HG03159 (cell line): Measurements from ENCODE around the gene NPIPA7.
"Not testable (repeated sequence)": the region's sequence is repeated elsewhere in the genome, so short reads cannot be mapped to it uniquely, and the experiment has no call there.

Experiments
- ATAC-seq: cut with Tn5 transposase; IDR thresholded peaks from one replicate; pipeline ENCODE4 v1.9.1; 2021; ENCODE audit warnings: mild to moderate bottlenecking, moderate library complexity; ENCODE audit not compliant: unreplicated experiment

NPIPA7 gene

DNA sequence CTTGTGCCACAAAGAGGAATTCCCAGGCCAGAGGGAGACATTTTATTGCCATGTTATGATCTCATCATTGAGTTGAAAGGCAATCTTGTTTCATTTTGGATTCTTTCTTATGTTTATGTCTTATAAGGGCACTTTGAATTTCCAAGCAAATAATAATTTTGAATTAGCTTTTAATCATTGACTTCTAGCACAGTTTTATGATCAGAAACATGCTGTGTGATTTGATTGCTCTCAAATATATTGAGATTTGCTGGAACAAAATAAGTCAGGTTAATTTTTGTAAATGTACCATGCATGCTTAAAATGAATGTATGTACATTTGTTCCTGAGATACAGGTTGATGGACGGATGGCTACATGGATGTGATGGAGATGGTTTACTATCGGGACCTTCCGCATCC, at the start of gene NPIPA7:
Gene NPIPA7 (plus strand): TSS at position 301 of the 400 bp plus-strand sequence. CDS start 105 bp downstream, outside the sequence.
- ATAC-seq = not testable (repeated sequence)

DNA sequence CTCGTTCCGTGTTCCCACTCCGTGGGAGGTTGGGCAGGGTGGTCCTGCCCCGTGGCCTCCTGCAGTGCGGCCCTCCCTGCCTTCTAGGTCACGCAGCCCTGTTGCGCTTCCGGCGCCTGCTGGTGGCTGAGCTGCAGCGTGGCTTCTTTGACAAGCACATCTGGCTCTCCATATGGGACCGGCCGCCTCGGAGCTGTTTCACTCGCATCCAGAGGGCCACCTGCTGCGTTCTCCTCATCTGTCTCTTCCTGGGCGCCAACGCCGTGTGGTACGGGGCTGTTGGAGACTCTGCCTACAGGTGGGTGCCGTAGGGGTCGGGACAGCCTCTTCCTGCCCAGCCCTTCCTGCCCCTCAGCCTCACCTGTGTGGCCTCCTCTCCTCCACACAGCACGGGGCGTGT, 47.5 kb upstream of the NPIPA7 start:
- ATAC-seq = not testable (repeated sequence)

GRCh38 chr16:16357556-16357955, 21.4 kb upstream of the NPIPA7 start:
- ATAC-seq = not testable (repeated sequence)

DNA sequence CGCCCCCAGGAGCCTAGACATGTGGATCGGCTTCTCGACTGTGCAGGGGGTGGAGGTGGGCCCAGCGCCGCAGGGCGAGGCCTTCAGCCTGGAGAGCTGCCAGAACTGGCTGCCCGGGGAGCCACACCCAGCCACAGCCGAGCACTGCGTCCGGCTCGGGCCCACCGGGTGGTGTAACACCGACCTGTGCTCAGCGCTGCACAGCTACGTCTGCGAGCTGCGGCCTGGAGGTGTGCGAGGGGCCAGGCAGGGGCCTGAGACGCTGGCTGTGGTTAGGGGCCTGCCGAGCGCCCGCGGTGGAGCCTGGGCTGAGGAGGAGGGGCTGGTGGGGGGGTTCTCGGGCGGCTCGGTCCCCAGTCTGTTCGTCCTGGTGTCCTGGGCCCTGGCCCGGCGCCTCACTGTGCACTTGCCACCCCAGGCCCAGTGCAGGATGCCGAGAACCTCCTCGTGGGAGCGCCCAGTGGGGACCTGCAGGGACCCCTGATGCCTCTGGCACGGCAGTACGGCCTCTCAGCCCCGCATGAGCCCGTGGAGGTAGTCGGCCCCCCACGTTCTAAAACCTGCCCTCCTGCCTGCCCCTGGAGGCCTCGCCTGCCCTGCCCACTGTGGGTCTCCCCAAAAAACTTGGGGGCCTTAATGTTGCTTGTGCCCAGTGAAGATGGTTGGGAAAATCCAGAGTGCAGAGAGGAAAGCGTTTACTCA, 20.2 kb upstream of the NPIPA7 start:
- not testable (repeated sequence) for ATAC-seq

GRCh38 chr16:16363595-16363994, 15.3 kb upstream of the NPIPA7 start:
- not testable (repeated sequence) for ATAC-seq

GRCh38 chr16:16364100-16364499, 14.8 kb upstream of the NPIPA7 start:
- ATAC-seq = not testable (repeated sequence)

DNA sequence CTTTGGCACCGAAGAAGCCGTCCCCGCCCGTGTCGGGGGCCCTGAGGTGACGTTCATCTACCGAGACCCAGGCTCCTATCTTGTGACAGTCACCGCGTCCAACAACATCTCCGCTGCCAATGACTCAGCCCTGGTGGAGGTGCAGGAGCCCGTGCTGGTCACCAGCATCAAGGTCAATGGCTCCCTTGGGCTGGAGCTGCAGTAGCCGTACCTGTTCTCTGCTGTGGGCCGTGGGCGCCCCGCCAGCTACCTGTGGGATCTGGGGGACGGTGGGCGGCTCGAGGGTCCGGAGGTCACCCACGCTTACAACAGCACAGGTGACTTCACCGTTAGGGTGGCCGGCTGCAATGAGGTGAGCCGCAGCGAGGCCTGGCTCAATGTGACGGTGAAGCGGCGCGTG, 14.2 kb upstream of the NPIPA7 start:
- not testable (repeated sequence) for ATAC-seq

DNA sequence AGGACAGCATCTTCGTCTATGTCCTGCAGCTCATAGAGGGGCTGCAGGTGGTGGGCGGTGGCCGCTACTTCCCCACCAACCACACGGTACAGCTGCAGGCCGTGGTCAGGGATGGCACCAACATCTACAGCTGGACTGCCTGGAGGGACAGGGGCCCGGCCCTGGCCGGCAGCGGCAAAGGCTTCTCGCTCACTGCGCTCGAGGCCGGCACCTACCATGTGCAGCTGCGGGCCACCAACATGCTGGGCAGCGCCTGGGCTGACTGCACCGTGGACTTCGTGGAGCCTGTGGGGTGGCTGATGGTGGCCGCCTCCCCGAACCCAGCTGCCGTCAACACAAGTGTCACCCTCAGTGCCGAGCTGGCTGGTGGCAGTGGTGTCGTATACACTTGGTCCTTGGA, 13.6 kb upstream of the NPIPA7 start:
- not testable (repeated sequence) for ATAC-seq

- not testable (repeated sequence) for ATAC-seq
Measured at GRCh38 chr16:16365851-16366250, 13.1 kb upstream of the NPIPA7 start.

DNA sequence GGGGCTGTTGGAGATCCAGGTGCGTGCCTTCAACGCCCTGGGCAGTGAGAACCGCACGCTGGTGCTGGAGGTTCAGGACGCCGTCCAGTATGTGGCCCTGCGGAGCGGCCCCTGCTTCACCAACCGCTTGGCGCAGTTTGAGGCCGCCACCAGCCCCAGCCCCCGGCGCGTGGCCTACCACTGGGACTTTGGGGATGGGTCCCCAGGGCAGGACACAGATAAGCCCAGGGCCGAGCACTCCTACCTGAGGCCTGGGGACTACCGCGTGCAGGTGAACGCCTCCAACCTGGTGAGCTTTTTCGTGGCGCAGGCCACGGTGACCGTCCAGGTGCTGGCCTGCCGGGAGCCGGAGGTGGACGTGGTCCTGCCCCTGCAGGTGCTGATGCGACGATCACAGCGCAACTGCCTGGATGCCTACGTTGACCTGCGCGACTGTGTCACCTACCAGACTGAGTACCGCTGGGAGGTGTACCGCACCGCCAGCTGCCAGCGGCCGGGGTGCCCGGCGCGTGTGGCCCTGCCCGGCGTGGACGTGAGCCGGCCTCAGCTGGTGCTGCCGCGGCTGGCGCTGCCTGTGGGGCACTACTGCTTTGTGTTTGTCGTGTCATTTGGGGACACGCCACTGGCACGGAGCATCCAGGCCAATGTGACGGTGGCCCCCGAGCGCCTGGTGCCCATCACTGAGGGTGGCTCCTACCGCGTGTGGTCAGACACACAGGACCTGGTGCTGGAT, 12.2 kb upstream of the NPIPA7 start:
- ATAC-seq = not testable (repeated sequence)

GRCh38 chr16:16367285-16367628, 11.7 kb upstream of the NPIPA7 start:
- ATAC-seq = not testable (repeated sequence)

GRCh38 chr16:16369081-16369856, 9.7 kb upstream of the NPIPA7 start:
- not testable (repeated sequence) for ATAC-seq

DNA sequence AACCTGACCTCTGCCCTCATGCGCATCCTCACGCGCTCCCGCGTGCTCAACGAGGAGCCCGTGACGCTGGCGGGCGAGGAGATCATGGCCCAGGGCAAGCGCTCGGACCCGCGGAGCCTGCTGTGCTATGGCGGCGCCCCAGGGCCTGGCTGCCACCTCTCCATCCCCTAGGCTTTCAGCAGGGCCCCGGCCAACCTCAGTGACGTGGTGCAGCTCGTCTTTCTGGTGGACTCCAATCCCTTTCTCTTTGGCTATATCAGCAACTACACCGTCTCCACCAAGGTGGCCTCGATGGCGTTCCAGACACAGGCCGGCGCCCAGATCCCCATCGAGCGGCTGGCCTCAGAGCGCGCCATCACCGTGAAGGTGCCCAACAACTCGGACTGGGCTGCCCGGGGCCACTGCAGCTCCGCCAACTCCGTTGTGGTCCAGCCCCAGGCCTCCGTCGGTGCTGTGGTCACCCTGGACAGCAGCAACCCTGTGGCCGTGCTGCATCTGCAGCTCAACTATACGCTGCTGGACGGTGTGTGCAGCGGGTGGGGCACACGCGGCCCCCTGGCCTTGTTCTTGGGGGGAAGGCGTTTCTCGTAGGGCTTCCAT, 7.7 kb upstream of the NPIPA7 start:
- not testable (repeated sequence) for ATAC-seq

DNA sequence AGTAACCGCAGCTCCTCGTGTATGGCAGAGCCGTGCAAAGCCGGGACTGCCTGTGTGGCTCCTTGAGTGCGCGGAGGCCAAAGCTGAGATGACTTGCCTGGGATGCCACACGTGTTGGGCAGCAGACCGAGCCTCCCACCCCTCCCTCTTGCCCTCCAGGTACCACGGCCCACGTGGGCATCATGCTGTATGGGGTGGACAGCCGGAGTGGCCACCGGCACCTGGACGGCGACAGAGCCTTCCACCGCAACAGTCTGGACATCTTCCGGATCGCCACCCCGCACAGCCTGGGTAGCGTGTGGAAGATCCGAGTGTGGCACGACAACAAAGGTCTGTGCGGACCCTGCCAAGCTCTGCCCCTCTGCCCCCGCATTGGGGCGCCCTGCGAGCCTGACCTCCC, 4.7 kb upstream of the NPIPA7 start:
- ATAC-seq = not testable (repeated sequence)

DNA sequence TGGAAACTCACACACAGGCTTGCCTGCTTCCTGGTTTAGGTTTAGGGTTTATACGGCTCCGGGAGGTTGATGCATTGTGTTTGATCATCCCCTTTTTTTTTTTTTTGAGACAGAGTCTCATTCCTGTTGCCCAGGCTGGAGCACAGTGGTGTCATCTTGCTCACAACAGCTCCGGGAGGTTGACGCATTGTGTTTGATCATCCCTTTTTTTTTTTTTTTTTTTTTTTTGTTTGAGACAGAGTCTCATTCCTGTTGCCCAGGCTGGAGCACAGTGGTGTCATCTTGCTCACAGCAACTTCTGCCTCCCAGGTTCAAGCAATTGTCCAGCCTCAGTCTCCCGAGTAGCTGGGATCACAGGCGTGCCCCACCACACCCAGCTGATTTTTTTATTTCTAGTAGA, 20.7 kb downstream of the NPIPA7 start:
- not testable (repeated sequence) for ATAC-seq

DNA sequence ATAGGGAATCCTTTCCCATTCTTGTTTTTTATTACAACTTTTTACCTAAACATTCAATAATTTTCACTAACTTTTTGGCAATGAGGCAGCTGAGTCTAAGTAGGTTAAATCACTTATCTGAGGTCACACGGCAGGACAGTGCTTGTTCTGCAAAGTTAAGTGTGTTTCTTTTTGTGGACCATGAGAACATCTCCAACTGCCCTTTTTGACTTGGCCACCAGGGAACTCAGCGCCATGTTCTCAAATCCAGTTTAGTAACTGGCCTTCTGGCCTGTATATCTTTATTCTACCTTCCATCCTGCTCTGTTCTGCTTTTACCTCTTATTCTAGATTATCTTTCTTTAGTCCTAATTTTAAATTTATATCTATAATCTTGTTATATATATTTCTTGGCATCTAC, 23.4 kb downstream of the NPIPA7 start:
- not testable (repeated sequence) for ATAC-seq

DNA sequence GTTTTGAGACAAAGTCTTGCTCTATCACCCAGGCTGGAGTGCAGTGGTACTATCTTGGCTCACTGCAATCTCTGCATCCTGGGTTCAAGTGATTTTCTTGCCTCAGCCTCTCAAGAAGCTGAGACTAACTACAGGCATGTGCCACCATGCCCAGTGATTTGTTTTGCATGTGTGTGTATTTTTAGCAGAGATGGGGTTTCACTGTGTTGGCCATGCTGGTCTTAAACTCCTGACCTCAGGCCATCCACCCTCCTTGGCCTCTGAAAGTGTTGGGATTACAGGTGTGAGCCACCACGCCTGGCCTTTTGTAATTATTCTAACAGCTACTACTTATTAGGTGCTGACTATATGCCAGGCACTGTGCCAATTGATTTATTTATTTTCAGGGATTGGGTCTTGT, 25.3 kb downstream of the NPIPA7 start:
- ATAC-seq = not testable (repeated sequence)

GRCh38 chr16:16405421-16405820, 26.5 kb downstream of the NPIPA7 start:
- not testable (repeated sequence) for ATAC-seq

DNA sequence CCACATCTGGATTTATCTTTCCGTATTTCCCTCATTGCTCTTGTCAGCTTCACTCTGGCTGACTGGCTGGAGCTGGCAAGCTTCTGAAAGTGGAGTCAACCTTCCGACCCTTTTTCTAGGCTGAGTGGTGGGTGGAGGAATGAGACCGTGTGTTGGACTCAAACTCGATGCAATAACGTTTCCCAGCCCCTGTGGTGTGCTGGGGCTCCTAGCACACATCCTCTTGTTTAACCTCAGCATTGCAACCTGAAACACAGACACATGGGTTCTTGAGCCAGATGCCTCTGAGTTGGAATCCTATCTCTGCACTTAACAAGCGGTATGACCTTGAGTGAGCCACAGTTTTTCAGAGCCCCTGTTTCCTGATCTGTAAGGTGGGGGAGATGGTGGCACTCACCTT, 29.5 kb downstream of the NPIPA7 start:
- not testable (repeated sequence) for ATAC-seq

GRCh38 chr16:16413773-16414172, 34.8 kb downstream of the NPIPA7 start:
- not testable (repeated sequence) for ATAC-seq

GRCh38 chr16:16417071-16417470, 38.1 kb downstream of the NPIPA7 start:
- ATAC-seq = not testable (repeated sequence)
